ENCODE results near the gene WDFY4.

GRCh38 chr10:48768144-48768766 is 83.6 kb downstream of the WDFY4 start:
- TF ChIP-seq EZH2 (IDR thresholded peaks at IDR 0.05; ENCODE audit: insufficient read depth, poor library complexity, severe bottlenecking) (no peak), EZH2phosphoT487 (IDR thresholded peaks at IDR 0.05; ENCODE audit: insufficient read depth, low read depth) (no peak)
